GM12873 (cell line): ENCODE data around the gene TESK2.

Experiments used
- TF ChIP-seq, protein P1 (sequence below): IDR thresholded peaks from 2 replicates; pipeline ENCODE4 v1.5.1; 2012; ENCODE audit warnings: low read depth, mild to moderate bottlenecking, moderate library complexity, low read length, control low read depth; ENCODE audit not compliant: insufficient read depth; ENCODE audit errors: missing control alignments

The TESK2 gene

DNA sequence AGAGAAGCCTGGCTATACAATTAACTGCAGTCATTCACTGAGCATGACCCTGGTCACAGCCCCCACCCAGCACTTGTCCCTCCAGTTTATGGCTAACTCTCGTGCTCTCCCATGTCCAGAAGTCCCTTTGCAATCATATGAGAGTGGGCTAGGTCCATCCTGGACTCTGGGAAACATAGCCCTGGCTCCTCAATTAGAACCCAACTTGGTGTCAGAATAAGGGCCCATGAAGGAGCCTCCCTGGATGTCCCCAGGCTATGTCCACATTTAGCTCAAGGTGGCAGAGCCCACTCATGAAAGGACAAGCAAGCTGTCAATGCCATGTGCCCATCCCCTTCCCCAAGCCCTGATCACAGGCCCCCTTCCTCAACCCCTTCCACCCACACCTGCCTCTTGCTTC lies 191.7 kb downstream of the TESK2 start:
- TF ChIP-seq, protein P1, sequence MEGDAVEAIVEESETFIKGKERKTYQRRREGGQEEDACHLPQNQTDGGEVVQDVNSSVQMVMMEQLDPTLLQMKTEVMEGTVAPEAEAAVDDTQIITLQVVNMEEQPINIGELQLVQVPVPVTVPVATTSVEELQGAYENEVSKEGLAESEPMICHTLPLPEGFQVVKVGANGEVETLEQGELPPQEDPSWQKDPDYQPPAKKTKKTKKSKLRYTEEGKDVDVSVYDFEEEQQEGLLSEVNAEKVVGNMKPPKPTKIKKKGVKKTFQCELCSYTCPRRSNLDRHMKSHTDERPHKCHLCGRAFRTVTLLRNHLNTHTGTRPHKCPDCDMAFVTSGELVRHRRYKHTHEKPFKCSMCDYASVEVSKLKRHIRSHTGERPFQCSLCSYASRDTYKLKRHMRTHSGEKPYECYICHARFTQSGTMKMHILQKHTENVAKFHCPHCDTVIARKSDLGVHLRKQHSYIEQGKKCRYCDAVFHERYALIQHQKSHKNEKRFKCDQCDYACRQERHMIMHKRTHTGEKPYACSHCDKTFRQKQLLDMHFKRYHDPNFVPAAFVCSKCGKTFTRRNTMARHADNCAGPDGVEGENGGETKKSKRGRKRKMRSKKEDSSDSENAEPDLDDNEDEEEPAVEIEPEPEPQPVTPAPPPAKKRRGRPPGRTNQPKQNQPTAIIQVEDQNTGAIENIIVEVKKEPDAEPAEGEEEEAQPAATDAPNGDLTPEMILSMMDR = no peak

DNA sequence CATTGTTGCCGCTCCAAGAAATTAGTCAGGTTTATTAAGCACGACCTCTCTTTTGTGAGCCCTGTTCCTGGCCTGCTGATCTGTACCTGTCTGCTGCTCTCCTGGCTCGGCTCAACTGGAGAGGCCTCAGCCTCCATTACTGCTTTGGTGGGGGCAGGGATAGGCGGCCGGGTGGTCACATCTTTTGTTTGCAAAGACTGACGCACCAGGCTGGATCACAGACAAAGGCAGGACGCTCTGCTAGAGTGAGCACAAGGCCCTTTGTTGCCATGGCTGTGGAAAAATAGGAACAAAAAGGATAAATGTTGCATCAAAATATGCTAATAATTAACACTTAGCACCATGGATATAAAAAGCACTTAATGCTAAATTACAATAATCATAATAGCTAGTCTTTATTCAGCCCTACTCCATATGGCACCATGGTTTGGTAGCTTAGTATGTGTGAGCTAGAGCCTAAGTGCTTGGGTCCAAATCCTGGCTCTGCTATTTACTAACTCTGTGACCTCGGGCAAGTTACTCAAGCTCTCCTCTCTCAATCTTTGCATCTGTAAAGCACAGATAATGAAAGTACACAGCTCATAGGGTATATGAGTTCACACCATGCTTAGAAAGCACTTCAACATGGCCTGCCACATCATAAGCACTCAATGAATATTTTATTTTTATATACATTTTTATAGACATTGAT lies 193.2 kb downstream of the TESK2 start:
- TF ChIP-seq, protein P1 = no peak
